GM23338 (cell line): ENCODE results near the gene RADIL.

Experiments used
- CTCF ChIP-seq, 2 experiments: fragments of 200-600 bp in 1 of 2; sonication (generic) in 1 of 2; conservative IDR thresholded peaks; 2 replicates each; pipeline versions ENCODE4 v1.5.1 to v1.6.1; 2016 to 2017; ENCODE audit warnings: antibody characterized with exemption in 2 of 2, low read depth in 2 of 2, mild to moderate bottlenecking in 2 of 2, moderate library complexity in 1 of 2
- EZH2phosphoT487 ChIP-seq: fragments of 200-600 bp; sonication (generic); IDR thresholded peaks from one replicate; pipeline ENCODE4 v1.8.1; 2018; ENCODE audit warnings: antibody characterized with exemption; ENCODE audit not compliant: unreplicated experiment
- POLR2AphosphoS5 ChIP-seq: IDR thresholded peaks from 2 replicates; pipeline ENCODE4 v1.6.1; 2016; ENCODE audit warnings: antibody characterized with exemption, low read depth

DNA sequence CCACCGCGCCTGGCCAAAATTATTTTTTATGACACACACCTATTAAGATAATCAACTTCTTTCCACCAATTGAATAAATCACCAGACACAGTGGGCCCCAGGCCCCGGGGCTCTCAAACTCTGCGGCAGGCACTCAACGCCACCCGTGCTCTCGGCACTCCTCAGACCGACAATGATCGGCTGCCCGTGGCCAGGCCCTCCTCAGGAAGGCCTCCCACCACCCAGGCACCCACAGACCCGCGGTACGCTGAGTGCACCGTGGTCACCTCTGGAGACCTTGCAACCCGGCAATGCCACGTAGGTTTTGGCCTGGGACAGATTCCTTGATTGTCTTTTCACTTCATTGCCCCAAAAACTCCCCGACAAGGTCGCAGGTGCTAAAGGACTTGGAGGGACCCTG lies 6.9 kb downstream of the RADIL start:
- TF ChIP-seq CTCF (conservative IDR thresholded peaks at IDR 0.05; ENCODE audit: low read depth in 2 of 2) = no peak
- no peak for TF ChIP-seq POLR2AphosphoS5
- no peak for TF ChIP-seq EZH2phosphoT487
